DND-41 (cell line): ENCODE data around the gene FUBP1.

Experiments used
- ATAC-seq: fragments of 200-7000 bp; cut with Tn5 transposase; 3 replicates; pipeline ENCODE4 v1.9.1; 2021; ENCODE audit warnings: low read depth; ENCODE audit not compliant: insufficient read depth
- DNase-seq: peaks from one replicate; pipeline ENCODE4 v3.0.0-alpha.2; 2020
- H2AFZ ChIP-seq: 2 replicates; pipeline ENCODE4 v1.6.0; 2012; ENCODE audit warnings: low read depth, low read length
- H3K27ac ChIP-seq: 2 replicates; pipeline ENCODE4 v1.5.1; 2012; ENCODE audit warnings: low read length, inconsistent platforms
- H3K27me3 ChIP-seq: fragments of 200-600 bp; sonication (generic); 2 replicates; pipeline ENCODE4 v1.6.0; 2012; ENCODE audit warnings: low read length, mild to moderate bottlenecking, inconsistent platforms; ENCODE audit not compliant: insufficient read depth, poor library complexity
- H3K36me3 ChIP-seq: 2 replicates; pipeline ENCODE4 v1.5.1; 2012; ENCODE audit warnings: low read length, inconsistent platforms; ENCODE audit not compliant: insufficient read depth
- H3K4me1 ChIP-seq: 2 replicates; pipeline ENCODE4 v1.5.1; 2012; ENCODE audit warnings: mild to moderate bottlenecking, low read length; ENCODE audit not compliant: insufficient read depth
- H3K4me2 ChIP-seq: 2 replicates; pipeline ENCODE4 v1.6.0; 2012; ENCODE audit warnings: mild to moderate bottlenecking, moderate library complexity, low read length, inconsistent platforms; ENCODE audit not compliant: insufficient read depth
- H3K4me3 ChIP-seq, 2 experiments: fragments of 200-600 bp in 1 of 2; shearing (Covaris generic) in 1 of 2; 2 replicates each; pipeline ENCODE4 v1.5.1; 2012 to 2016; ENCODE audit warnings: inconsistent platforms in 2 of 2, low read length in 2 of 2, mild to moderate bottlenecking in 2 of 2, low read depth in 1 of 2, moderate library complexity in 1 of 2
- H3K79me2 ChIP-seq: 2 replicates; pipeline ENCODE4 v1.6.0; 2012; ENCODE audit warnings: low read length, inconsistent platforms; ENCODE audit not compliant: insufficient read depth
- H3K9ac ChIP-seq: 2 replicates; pipeline ENCODE4 v1.6.0; 2012; ENCODE audit warnings: low read depth, mild to moderate bottlenecking, inconsistent platforms, low read length, moderate library complexity
- H3K9me3 ChIP-seq: 2 replicates; pipeline ENCODE4 v1.5.1; 2012; ENCODE audit warnings: low read length, moderate library complexity, mild to moderate bottlenecking, inconsistent platforms; ENCODE audit not compliant: insufficient read depth, severe bottlenecking
- H4K20me1 ChIP-seq: 2 replicates; pipeline ENCODE4 v1.6.0; 2012; ENCODE audit warnings: low read length; ENCODE audit not compliant: insufficient read depth
- CTCF ChIP-seq: IDR thresholded peaks from 2 replicates; pipeline ENCODE4 v1.5.1; 2012; ENCODE audit warnings: borderline replicate concordance, low read length, moderate library complexity, mild to moderate bottlenecking; ENCODE audit not compliant: poor library complexity, severe bottlenecking; ENCODE audit errors: extremely low read depth
- EZH2 ChIP-seq: IDR thresholded peaks from 3 replicates; pipeline ENCODE4 v1.6.1; 2012; ENCODE audit warnings: borderline replicate concordance, low read depth, mild to moderate bottlenecking, moderate library complexity, low read length, inconsistent platforms; ENCODE audit not compliant: severe bottlenecking

FUBP1 gene

GRCh38 chr1:77991638-77992037, 12.8 kb upstream of the FUBP1 start:
- no peak overlapping the region for H3K27ac ChIP-seq
- no peaks in the 10 kb centered on the region for H3K4me1 ChIP-seq
- H3K9ac ChIP-seq, result no peak overlapping the region
- DNase-seq, result no peak
- 0 out of 2 replicates have a peak, but pooled peaks cover 6% of the 10 kb centered on the region for H3K36me3 ChIP-seq
- H2AFZ ChIP-seq, result no peak overlapping the region
- ATAC-seq, result no peak
- H3K4me2 ChIP-seq, result no peak overlapping the region
- no peaks in the 10 kb centered on the region for H3K9me3 ChIP-seq
- peaks cover 25% of the 10 kb centered on the region for H3K79me2 ChIP-seq
- H4K20me1 ChIP-seq, result 0 out of 2 replicates have a peak, but pooled peaks cover 2% of the 10 kb centered on the region
- H3K27me3 ChIP-seq, result no peaks in the 10 kb centered on the region
- TF ChIP-seq CTCF, result no peak
- TF ChIP-seq EZH2, result no peak
- H3K4me3 ChIP-seq, result no peak overlapping the region

GRCh38 chr1:77990629-77991204, 11.8 kb upstream of the FUBP1 start:
- ATAC-seq (no peak), DNase-seq (no peak)
- Histone ChIP-seq H2AFZ (no peak overlapping the region), H3K79me2 (peaks cover 33% of the 10 kb centered on the region), H3K4me1 (no peaks in the 10 kb centered on the region), H3K27ac (no peak overlapping the region), H3K4me3 (no peak overlapping the region), H3K36me3 (0 out of 2 replicates have a peak, but pooled peaks cover 6% of the 10 kb centered on the region), H3K9ac (no peak overlapping the region), H3K27me3 (no peaks in the 10 kb centered on the region), H4K20me1 (0 out of 2 replicates have a peak, but pooled peaks cover 2% of the 10 kb centered on the region), H3K9me3 (no peaks in the 10 kb centered on the region), H3K4me2 (no peak overlapping the region)
- no peak for TF ChIP-seq EZH2

- no peaks in the 10 kb centered on the region for H3K27me3 ChIP-seq
- no peaks in the 10 kb centered on the region for H3K4me1 ChIP-seq
- H3K9me3 ChIP-seq, result no peaks in the 10 kb centered on the region
- H3K36me3 ChIP-seq, result no peaks in the 10 kb centered on the region
- DNase-seq, result no peak
- TF ChIP-seq CTCF (no peak), EZH2 (no peak)
- peaks cover 39% of the 10 kb centered on the region for H3K79me2 ChIP-seq
- 0 out of 2 replicates have a peak, but pooled peaks cover 2% of the 10 kb centered on the region for H4K20me1 ChIP-seq
- no peak overlapping the region for H2AFZ ChIP-seq
- H3K4me3 ChIP-seq, result no peak overlapping the region
- no peak overlapping the region for H3K4me2 ChIP-seq
- H3K9ac ChIP-seq, result no peak overlapping the region
- no peak overlapping the region for H3K27ac ChIP-seq
- ATAC-seq, result peak; percentile 37; the same call in 1 of the 3 replicates
Observed at GRCh38 chr1:77989744-77990143, 10.9 kb upstream of the FUBP1 start.

- Histone ChIP-seq H3K36me3 (no peaks in the 10 kb centered on the region), H3K9ac (no peak overlapping the region), H3K79me2 (peaks cover 47% of the 10 kb centered on the region), H3K4me3 (no peak overlapping the region), H4K20me1 (0 out of 2 replicates have a peak, but pooled peaks cover 2% of the 10 kb centered on the region), H3K4me2 (no peak overlapping the region), H2AFZ (no peak overlapping the region), H3K27me3 (no peaks in the 10 kb centered on the region), H3K27ac (no peak overlapping the region), H3K4me1 (no peaks in the 10 kb centered on the region), H3K9me3 (no peaks in the 10 kb centered on the region)
- DNase-seq, result no peak
- ATAC-seq, result no peak
- TF ChIP-seq CTCF, result no peak
- no peak for TF ChIP-seq EZH2
Observed at GRCh38 chr1:77987919-77988318, 9.0 kb upstream of the FUBP1 start.
